HCT116 (cell line): ENCODE results near the gene TRERF1. TPM values are rescaled to one million over a fixed set of nuclear protein-coding genes. Genes with fewer than 3 reads are reported as not detected.

ENCODE experiments used
- ATAC-seq: fragments of 200-7000 bp; cut with Tn5 transposase; 2 replicates; pipeline ENCODE4 v1.9.1; 2020; ENCODE audit warnings: mild to moderate bottlenecking, moderate library complexity
- BruUV-seq: library from RNA; stranded (reverse); fragments of 400-500 nt; replicated peaks from 2 replicates; lab custom pipeline; 2021; lab: Mats Ljungman, UMichigan
- CTCF ChIA-PET: fragments of 300-600 bp; sonication (Branson Sonifier 250); formaldehyde crosslinking; loops from one replicate; lab custom pipeline; 2021; ENCODE audit warnings: antibody characterized with exemption; lab: Charles Lee
- POLR2A ChIA-PET: fragments of 300-600, 350-600 bp; sonication (Branson Sonifier 250); formaldehyde crosslinking; loops from one replicate; lab custom pipeline; 2021; ENCODE audit warnings: antibody characterized with exemption; lab: Charles Lee
- RAD21 ChIA-PET, 2 experiments: fragments of 300-600 bp; sonication (Branson Sonifier 250); formaldehyde crosslinking; loops; one replicate each; lab custom pipeline; 2023; ENCODE audit warnings: low total read pairs in 2 of 2; ENCODE audit not compliant: uncharacterized antibody in 2 of 2, unreplicated experiment in 2 of 2, low non-redundant PET in 1 of 2; lab: Charles Lee
- DNase-seq: peaks from one replicate; pipeline ENCODE4 v3.0.0-alpha.2; 2010; ENCODE audit warnings: low read depth, low spot score
- H2AFZ ChIP-seq: fragments of 200-600 bp; shearing (Covaris generic), sonication (generic); 2 replicates; pipeline ENCODE4 v1.6.1; 2017; ENCODE audit warnings: low read depth, mixed run types, mixed read lengths, antibody characterized with exemption, low read length; ENCODE audit not compliant: poor library complexity, severe bottlenecking
- H3K27ac ChIP-seq: 2 replicates; pipeline ENCODE4 v1.5.1; 2012; ENCODE audit warnings: low read depth, low read length
- H3K27me3 ChIP-seq: fragments of 200-600 bp; sonication (generic); 2 replicates; pipeline ENCODE4 v1.6.1; 2016; ENCODE audit warnings: mixed run types, low read length, mixed read lengths; ENCODE audit not compliant: insufficient read depth
- H3K36me3 ChIP-seq, 2 experiments: fragments of 200-500 bp in 1 of 2; fragments of 200-600 bp in 1 of 2; sonication (Bioruptor generic) in 1 of 2; sonication (generic) in 1 of 2; 2 replicates each; pipeline versions ENCODE4 v1.5.1 to v1.6.1; 2014 to 2016; ENCODE audit warnings: low read length in 2 of 2, inconsistent platforms in 1 of 2, mixed read lengths in 1 of 2, mixed run types in 1 of 2; ENCODE audit not compliant: insufficient read depth in 2 of 2, control insufficient read depth in 1 of 2
- H3K4me1 ChIP-seq, 2 experiments: fragments of 200-600 bp in 1 of 2; sonication (generic) in 1 of 2; 2 replicates each; pipeline versions ENCODE4 v1.5.1 to v1.6.1; 2012 to 2017; ENCODE audit warnings: low read length in 2 of 2, inconsistent platforms in 1 of 2, mild to moderate bottlenecking in 1 of 2, mixed read lengths in 1 of 2, mixed run types in 1 of 2, moderate library complexity in 1 of 2; ENCODE audit not compliant: insufficient read depth in 2 of 2, control insufficient read depth in 1 of 2
- H3K4me2 ChIP-seq: fragments of 200-600 bp; sonication (generic); 2 replicates; pipeline ENCODE4 v1.6.1; 2017; ENCODE audit warnings: mixed run types, low read length, mixed read lengths
- H3K4me3 ChIP-seq, 2 experiments: fragments of 200-600 bp in 1 of 2; sonication (generic) in 1 of 2; replicated peaks in 1 of 2; 2 replicates each; pipeline ENCODE4 v1.5.1; 2011 to 2016; ENCODE audit warnings: low read length in 2 of 2, control low read depth in 1 of 2, low read depth in 1 of 2, mild to moderate bottlenecking in 1 of 2, mixed read lengths in 1 of 2, mixed run types in 1 of 2
- H3K79me2 ChIP-seq: fragments of 200-600 bp; sonication (generic); 2 replicates; pipeline ENCODE4 v1.6.1; 2017; ENCODE audit warnings: mild to moderate bottlenecking, mixed run types, low read length, moderate library complexity, mixed read lengths; ENCODE audit not compliant: insufficient read depth
- H3K9ac ChIP-seq: fragments of 200-600 bp; sonication (generic); 2 replicates; pipeline ENCODE4 v1.6.1; 2016; ENCODE audit warnings: low read length, mixed read lengths
- H3K9me2 ChIP-seq: fragments of 200-600 bp; sonication (generic), shearing (Covaris generic); 2 replicates; pipeline ENCODE4 v1.6.1; 2017; ENCODE audit warnings: mixed run types, mild to moderate bottlenecking, moderate library complexity; ENCODE audit not compliant: insufficient read depth
- H3K9me3 ChIP-seq, 2 experiments: fragments of 200-500 bp in 1 of 2; fragments of 200-600 bp in 1 of 2; sonication (Bioruptor generic) in 1 of 2; sonication (generic) in 1 of 2; 2 replicates each; pipeline ENCODE4 v1.6.1; 2014 to 2017; ENCODE audit warnings: low read length in 2 of 2, mixed read lengths in 2 of 2, inconsistent platforms in 1 of 2, low read depth in 1 of 2, mild to moderate bottlenecking in 1 of 2, mixed run types in 1 of 2, moderate library complexity in 1 of 2; ENCODE audit not compliant: control insufficient read depth in 1 of 2, insufficient read depth in 1 of 2
- H4K20me1 ChIP-seq: fragments of 200-600 bp; sonication (generic), shearing (Covaris generic); 2 replicates; pipeline ENCODE4 v1.6.1; 2017; ENCODE audit warnings: mixed run types, mild to moderate bottlenecking, moderate library complexity; ENCODE audit not compliant: insufficient read depth
- CEBPB ChIP-seq: IDR thresholded peaks from 2 replicates; pipeline ENCODE4 v1.6.1; 2012; ENCODE audit warnings: low read depth
- EZH2 ChIP-seq: fragments of 200-600 bp; sonication (generic); IDR thresholded peaks from 2 replicates; pipeline ENCODE4 v1.6.1; 2017; ENCODE audit warnings: antibody characterized with exemption, mixed run types
- EZH2phosphoT487 ChIP-seq: fragments of 200-600 bp; IDR thresholded peaks from 2 replicates; pipeline ENCODE4 v1.6.1; 2018; ENCODE audit warnings: antibody characterized with exemption, borderline replicate concordance
- FOSL1 ChIP-seq: IDR thresholded peaks from 2 replicates; pipeline ENCODE4 v1.6.1; 2012; ENCODE audit warnings: low read depth
- JUND ChIP-seq: IDR thresholded peaks from 2 replicates; pipeline ENCODE4 v1.6.1; 2012
- POLR2AphosphoS5 ChIP-seq: IDR thresholded peaks from 2 replicates; pipeline ENCODE4 v1.6.1; 2011; ENCODE audit warnings: mild to moderate bottlenecking, low read depth, low read length, moderate library complexity
- SIN3A ChIP-seq: IDR thresholded peaks from 2 replicates; pipeline ENCODE4 v1.6.1; 2012; ENCODE audit warnings: low read depth
- TCF7L2 ChIP-seq: IDR thresholded peaks from 2 replicates; pipeline ENCODE4 v1.7.0; 2011; ENCODE audit warnings: borderline replicate concordance, inconsistent platforms; ENCODE audit not compliant: insufficient read depth, insufficient read length; ENCODE audit errors: extremely low read depth
- YY1 ChIP-seq: IDR thresholded peaks from 2 replicates; pipeline ENCODE4 v1.6.1; 2011; ENCODE audit warnings: low read length, low read depth, moderate library complexity, mild to moderate bottlenecking; ENCODE audit not compliant: insufficient replicate concordance; ENCODE audit errors: extremely low read depth
- intact Hi-C: fragments of 100-400 bp; cut with micrococcal nuclease; formaldehyde crosslinking; loops from 2 replicates; pipeline ENCODE4 v1.10.0; 2022
- total RNA-seq: library from RNA; stranded (reverse); gene quantifications from one replicate; pipeline ENCODE4 v1.2.1, GENCODE V29; 2021; ENCODE audit not compliant: unreplicated experiment
- TF ChIP-seq, protein P1 (sequence below), 3 experiments: fragments of 200-600 bp in 1 of 3; sonication (generic) in 1 of 3; IDR thresholded peaks in 2 of 3; conservative IDR thresholded peaks in 1 of 3; 2 replicates each; pipeline ENCODE4 v1.5.1; 2012 to 2017; ENCODE audit warnings: low read depth in 2 of 3, low read length in 2 of 3, antibody characterized with exemption in 1 of 3, borderline replicate concordance in 1 of 3, control low read depth in 1 of 3, mild to moderate bottlenecking in 1 of 3, mixed read lengths in 1 of 3, mixed run types in 1 of 3, moderate library complexity in 1 of 3; ENCODE audit not compliant: insufficient read depth in 1 of 3
- TF ChIP-seq, protein P2 (sequence below): IDR thresholded peaks from 2 replicates; pipeline ENCODE4 v1.6.1; 2011; ENCODE audit warnings: mild to moderate bottlenecking, low read length, moderate library complexity; ENCODE audit not compliant: insufficient replicate concordance; ENCODE audit errors: extremely low read depth
- TF ChIP-seq, protein P3 (sequence below): IDR thresholded peaks from 2 replicates; pipeline ENCODE4 v1.6.1; 2012
- TF ChIP-seq, protein P4 (sequence below): IDR thresholded peaks from 2 replicates; pipeline ENCODE4 v1.6.1; 2012
- TF ChIP-seq, protein P5 (sequence below): IDR thresholded peaks from 2 replicates; pipeline ENCODE4 v1.6.1; 2012; ENCODE audit warnings: low read depth

Gene TRERF1
- total RNA-seq, 1 experiment from 2014 or later, result 12.4 TPM

DNA sequence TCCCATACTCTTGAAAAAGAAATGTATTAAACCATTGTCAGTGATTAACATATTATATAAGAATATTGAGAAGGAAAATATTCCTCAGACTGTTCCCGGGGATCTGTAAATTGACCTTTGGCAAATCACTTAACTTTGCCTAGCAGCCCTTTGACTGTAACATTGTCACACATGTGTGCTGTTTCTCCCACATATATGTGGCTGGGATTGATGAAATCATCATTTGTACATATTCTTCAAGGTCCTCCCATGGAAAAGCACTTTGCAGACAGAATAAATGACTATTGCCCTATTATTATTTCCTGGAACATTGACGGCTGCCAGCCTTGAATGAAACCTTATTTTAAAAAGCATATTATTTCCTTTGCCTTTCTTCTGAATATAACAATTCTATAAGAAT lies 36.4 kb upstream of the TRERF1 start (continued):
- TF ChIP-seq, protein P1, sequence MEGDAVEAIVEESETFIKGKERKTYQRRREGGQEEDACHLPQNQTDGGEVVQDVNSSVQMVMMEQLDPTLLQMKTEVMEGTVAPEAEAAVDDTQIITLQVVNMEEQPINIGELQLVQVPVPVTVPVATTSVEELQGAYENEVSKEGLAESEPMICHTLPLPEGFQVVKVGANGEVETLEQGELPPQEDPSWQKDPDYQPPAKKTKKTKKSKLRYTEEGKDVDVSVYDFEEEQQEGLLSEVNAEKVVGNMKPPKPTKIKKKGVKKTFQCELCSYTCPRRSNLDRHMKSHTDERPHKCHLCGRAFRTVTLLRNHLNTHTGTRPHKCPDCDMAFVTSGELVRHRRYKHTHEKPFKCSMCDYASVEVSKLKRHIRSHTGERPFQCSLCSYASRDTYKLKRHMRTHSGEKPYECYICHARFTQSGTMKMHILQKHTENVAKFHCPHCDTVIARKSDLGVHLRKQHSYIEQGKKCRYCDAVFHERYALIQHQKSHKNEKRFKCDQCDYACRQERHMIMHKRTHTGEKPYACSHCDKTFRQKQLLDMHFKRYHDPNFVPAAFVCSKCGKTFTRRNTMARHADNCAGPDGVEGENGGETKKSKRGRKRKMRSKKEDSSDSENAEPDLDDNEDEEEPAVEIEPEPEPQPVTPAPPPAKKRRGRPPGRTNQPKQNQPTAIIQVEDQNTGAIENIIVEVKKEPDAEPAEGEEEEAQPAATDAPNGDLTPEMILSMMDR (IDR thresholded peaks at IDR 0.05 in 2 of 3, conservative IDR thresholded peaks at IDR 0.05 in 1 of 3; ENCODE audit: borderline replicate concordance in 1 of 3, insufficient read depth in 1 of 3, low read depth in 2 of 3, low read length in 2 of 3), result no peak
- TF ChIP-seq, protein P2, sequence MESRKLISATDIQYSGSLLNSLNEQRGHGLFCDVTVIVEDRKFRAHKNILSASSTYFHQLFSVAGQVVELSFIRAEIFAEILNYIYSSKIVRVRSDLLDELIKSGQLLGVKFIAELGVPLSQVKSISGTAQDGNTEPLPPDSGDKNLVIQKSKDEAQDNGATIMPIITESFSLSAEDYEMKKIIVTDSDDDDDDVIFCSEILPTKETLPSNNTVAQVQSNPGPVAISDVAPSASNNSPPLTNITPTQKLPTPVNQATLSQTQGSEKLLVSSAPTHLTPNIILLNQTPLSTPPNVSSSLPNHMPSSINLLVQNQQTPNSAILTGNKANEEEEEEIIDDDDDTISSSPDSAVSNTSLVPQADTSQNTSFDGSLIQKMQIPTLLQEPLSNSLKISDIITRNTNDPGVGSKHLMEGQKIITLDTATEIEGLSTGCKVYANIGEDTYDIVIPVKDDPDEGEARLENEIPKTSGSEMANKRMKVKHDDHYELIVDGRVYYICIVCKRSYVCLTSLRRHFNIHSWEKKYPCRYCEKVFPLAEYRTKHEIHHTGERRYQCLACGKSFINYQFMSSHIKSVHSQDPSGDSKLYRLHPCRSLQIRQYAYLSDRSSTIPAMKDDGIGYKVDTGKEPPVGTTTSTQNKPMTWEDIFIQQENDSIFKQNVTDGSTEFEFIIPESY, result no peak
- TF ChIP-seq, protein P3, sequence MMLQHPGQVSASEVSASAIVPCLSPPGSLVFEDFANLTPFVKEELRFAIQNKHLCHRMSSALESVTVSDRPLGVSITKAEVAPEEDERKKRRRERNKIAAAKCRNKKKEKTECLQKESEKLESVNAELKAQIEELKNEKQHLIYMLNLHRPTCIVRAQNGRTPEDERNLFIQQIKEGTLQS, result no peak
- TF ChIP-seq EZH2phosphoT487 (no peak), EZH2 (no peak), CEBPB (no peak), YY1 (no peak)

DNA sequence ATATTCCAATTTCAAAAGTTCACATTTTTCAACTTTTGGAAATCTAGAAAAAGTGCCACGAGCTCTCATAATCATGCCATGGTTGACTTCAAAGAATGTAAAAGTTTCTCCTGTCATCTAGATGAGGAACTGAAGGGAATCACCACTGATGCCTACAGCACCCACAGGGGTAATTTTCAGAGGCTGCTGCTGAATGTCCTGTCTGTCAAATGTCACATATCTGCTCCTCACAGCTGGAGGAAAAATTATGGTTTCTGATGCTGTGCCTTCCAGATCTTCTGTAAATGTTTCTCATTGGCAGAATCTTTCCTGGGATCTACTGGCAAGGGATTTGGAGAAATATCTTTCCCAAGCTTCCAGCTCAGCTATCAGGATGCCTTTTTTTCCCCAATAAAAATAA lies 32.5 kb upstream of the TRERF1 start:
- DNase-seq (no peak), ATAC-seq (no peak)
- H3K36me3 ChIP-seq, result no peaks in the 10 kb centered on the region
- H3K4me3 ChIP-seq, result no peak overlapping the region
- no peaks in the 10 kb centered on the region for H3K9me2 ChIP-seq
- BruUV-seq, result no TSS peak
- no peaks in the 10 kb centered on the region for H4K20me1 ChIP-seq
- H3K27ac ChIP-seq, result no peak overlapping the region
- intact Hi-C loops, result no loop called here
- no peaks in the 10 kb centered on the region for H3K27me3 ChIP-seq
- no peaks in the 10 kb centered on the region for H3K79me2 ChIP-seq
- H2AFZ ChIP-seq, result no peak overlapping the region
- H3K4me2 ChIP-seq, result no peak overlapping the region
- CTCF ChIA-PET, result no interaction called here
- RAD21 ChIA-PET, result no interaction called here
- no peaks in the 10 kb centered on the region for H3K9me3 ChIP-seq
- POLR2A ChIA-PET, result no interaction called here
- H3K4me1 ChIP-seq, result peaks cover 0 to 10% of the 10 kb centered on the region in 2 experiments; a peak in 3 of 4 replicates
- no peak overlapping the region for H3K9ac ChIP-seq
- no peak for TF ChIP-seq JUND
- TF ChIP-seq, protein P4, sequence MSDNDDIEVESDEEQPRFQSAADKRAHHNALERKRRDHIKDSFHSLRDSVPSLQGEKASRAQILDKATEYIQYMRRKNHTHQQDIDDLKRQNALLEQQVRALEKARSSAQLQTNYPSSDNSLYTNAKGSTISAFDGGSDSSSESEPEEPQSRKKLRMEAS, result no peak
- TF ChIP-seq FOSL1, result no peak
- TF ChIP-seq, protein P3, result no peak
- no peak for TF ChIP-seq SIN3A
- TF ChIP-seq POLR2AphosphoS5, result no peak
- no peak for TF ChIP-seq TCF7L2
- TF ChIP-seq, protein P5, sequence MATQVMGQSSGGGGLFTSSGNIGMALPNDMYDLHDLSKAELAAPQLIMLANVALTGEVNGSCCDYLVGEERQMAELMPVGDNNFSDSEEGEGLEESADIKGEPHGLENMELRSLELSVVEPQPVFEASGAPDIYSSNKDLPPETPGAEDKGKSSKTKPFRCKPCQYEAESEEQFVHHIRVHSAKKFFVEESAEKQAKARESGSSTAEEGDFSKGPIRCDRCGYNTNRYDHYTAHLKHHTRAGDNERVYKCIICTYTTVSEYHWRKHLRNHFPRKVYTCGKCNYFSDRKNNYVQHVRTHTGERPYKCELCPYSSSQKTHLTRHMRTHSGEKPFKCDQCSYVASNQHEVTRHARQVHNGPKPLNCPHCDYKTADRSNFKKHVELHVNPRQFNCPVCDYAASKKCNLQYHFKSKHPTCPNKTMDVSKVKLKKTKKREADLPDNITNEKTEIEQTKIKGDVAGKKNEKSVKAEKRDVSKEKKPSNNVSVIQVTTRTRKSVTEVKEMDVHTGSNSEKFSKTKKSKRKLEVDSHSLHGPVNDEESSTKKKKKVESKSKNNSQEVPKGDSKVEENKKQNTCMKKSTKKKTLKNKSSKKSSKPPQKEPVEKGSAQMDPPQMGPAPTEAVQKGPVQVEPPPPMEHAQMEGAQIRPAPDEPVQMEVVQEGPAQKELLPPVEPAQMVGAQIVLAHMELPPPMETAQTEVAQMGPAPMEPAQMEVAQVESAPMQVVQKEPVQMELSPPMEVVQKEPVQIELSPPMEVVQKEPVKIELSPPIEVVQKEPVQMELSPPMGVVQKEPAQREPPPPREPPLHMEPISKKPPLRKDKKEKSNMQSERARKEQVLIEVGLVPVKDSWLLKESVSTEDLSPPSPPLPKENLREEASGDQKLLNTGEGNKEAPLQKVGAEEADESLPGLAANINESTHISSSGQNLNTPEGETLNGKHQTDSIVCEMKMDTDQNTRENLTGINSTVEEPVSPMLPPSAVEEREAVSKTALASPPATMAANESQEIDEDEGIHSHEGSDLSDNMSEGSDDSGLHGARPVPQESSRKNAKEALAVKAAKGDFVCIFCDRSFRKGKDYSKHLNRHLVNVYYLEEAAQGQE, result no peak
